ENCODE measurements around the gene TPCN2. TPM values are rescaled to one million over a fixed set of nuclear protein-coding genes. Genes with fewer than 3 reads are reported as not detected.

The TPCN2 gene
- total RNA-seq, 4 donors from 2014 or later: 27.1 to 36.1 (median 31.3) TPM

GRCh38 chr11:69089258-69089657, 40.5 kb downstream of the TPCN2 start:
- no peaks in the 10 kb centered on the region for H3K9me3 ChIP-seq
- no peak for DNase-seq (ENCODE audit: low spot score in 2 of 2)
- TF ChIP-seq POLR2A (IDR thresholded peaks at IDR 0.05) (no peak), EP300 (IDR thresholded peaks at IDR 0.05) (no peak)
- TF ChIP-seq, protein P1, sequence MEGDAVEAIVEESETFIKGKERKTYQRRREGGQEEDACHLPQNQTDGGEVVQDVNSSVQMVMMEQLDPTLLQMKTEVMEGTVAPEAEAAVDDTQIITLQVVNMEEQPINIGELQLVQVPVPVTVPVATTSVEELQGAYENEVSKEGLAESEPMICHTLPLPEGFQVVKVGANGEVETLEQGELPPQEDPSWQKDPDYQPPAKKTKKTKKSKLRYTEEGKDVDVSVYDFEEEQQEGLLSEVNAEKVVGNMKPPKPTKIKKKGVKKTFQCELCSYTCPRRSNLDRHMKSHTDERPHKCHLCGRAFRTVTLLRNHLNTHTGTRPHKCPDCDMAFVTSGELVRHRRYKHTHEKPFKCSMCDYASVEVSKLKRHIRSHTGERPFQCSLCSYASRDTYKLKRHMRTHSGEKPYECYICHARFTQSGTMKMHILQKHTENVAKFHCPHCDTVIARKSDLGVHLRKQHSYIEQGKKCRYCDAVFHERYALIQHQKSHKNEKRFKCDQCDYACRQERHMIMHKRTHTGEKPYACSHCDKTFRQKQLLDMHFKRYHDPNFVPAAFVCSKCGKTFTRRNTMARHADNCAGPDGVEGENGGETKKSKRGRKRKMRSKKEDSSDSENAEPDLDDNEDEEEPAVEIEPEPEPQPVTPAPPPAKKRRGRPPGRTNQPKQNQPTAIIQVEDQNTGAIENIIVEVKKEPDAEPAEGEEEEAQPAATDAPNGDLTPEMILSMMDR (IDR thresholded peaks at IDR 0.05): no peak
- H3K27me3 ChIP-seq: no peaks in the 10 kb centered on the region
- peak overlapping the region in 1 of 4 donors; percentile 16 for H3K27ac ChIP-seq
- peaks cover 0 to 76% (median 0%) of the 10 kb centered on the region in 3 donors for H3K36me3 ChIP-seq
- 56 to 65% methylated on average over 15 of the region's 15 CpGs for WGBS, 2 donors
- H3K4me1 ChIP-seq: peaks cover 0 to 27% (median 0%) of the 10 kb centered on the region in 4 donors
- H3K4me3 ChIP-seq: no peak overlapping the region

- H3K9me3 ChIP-seq: no peaks in the 10 kb centered on the region
- H3K36me3 ChIP-seq: peaks cover 0 to 58% (median 0%) of the 10 kb centered on the region in 3 donors
- no peak overlapping the region for H3K4me3 ChIP-seq
- H3K27ac ChIP-seq: no peak overlapping the region
- WGBS, 2 donors: 92 to 94% methylated on average over 6 of the region's 6 CpGs
- H3K4me1 ChIP-seq: peaks cover 0 to 27% (median 0%) of the 10 kb centered on the region in 4 donors
- H3K27me3 ChIP-seq: no peaks in the 10 kb centered on the region
- TF ChIP-seq EP300 (IDR thresholded peaks at IDR 0.05) (no peak), POLR2A (IDR thresholded peaks at IDR 0.05) (no peak)
- TF ChIP-seq, protein P1 (IDR thresholded peaks at IDR 0.05): no peak
- no peak for DNase-seq (ENCODE audit: low spot score in 2 of 2)
Measured at GRCh38 chr11:69091638-69092165, 43.0 kb downstream of the TPCN2 start.

DNA sequence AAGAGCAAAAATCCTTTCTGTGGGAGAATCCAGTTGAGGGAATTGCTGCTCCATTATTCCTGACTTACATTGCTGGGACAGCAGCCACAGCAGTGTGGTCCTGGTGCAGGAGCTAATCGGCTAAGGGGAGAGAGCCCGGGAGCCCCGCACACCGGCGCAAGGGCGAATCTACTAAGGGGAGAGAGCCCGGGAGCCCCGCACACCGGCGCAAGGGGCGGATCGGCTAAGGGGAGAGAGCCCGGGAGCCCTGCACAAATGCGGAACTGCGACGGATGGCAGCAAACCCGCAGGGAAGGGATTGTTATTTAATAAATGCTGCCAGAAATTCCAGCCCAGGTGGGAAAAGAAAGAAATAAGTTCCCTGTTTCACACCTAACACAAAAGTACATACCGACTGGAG, 43.5 kb downstream of the TPCN2 start:
- WGBS, 2 donors: 92 to 94% methylated on average over 18 of the region's 18 CpGs
- TF ChIP-seq EP300 (IDR thresholded peaks at IDR 0.05) (no peak), POLR2A (IDR thresholded peaks at IDR 0.05) (no peak)
- TF ChIP-seq, protein P1 (IDR thresholded peaks at IDR 0.05): no peak
- Histone ChIP-seq H3K4me3 (no peak overlapping the region), H3K27me3 (no peaks in the 10 kb centered on the region), H3K9me3 (no peaks in the 10 kb centered on the region), H3K36me3 (peaks cover 0 to 58% (median 0%) of the 10 kb centered on the region in 3 donors), H3K4me1 (peaks cover 0 to 21% (median 0%) of the 10 kb centered on the region in 4 donors), H3K27ac (no peak overlapping the region)
- no peak for DNase-seq (ENCODE audit: low spot score in 2 of 2)

- 88 to 95% methylated on average over 10 of the region's 10 CpGs for WGBS, 2 donors
Measured at GRCh38 chr11:69093106-69093505, 44.4 kb downstream of the TPCN2 start.

More at GRCh38 chr11:69093106-69093505, 44.4 kb downstream of the TPCN2 start:
- Histone ChIP-seq H3K4me1 (peaks cover 0 to 17% (median 0%) of the 10 kb centered on the region in 4 donors), H3K36me3 (peaks cover 0 to 51% (median 0%) of the 10 kb centered on the region in 3 donors), H3K27ac (no peak overlapping the region), H3K9me3 (no peaks in the 10 kb centered on the region), H3K4me3 (no peak overlapping the region), H3K27me3 (no peaks in the 10 kb centered on the region)
- TF ChIP-seq, protein P1 (IDR thresholded peaks at IDR 0.05): no peak
- no peak for TF ChIP-seq EP300 (IDR thresholded peaks at IDR 0.05)
- TF ChIP-seq POLR2A (IDR thresholded peaks at IDR 0.05): no peak
- no peak for DNase-seq (ENCODE audit: low spot score in 2 of 2)
